Esophagus muscularis mucosa (tissue), 4 donors: ENCODE results near the gene FXYD7.

Experiments used
- CTCF ChIP-seq, 3 experiments: fragments of 200-600 bp in 2 of 3; fragments of 450-650 bp in 1 of 3; sonication (generic) in 2 of 3; IDR thresholded peaks; one replicate each; pipeline ENCODE4 v1.5.1; 2017 to 2019; ENCODE audit warnings: antibody characterized with exemption in 3 of 3, mild to moderate bottlenecking in 2 of 3, moderate library complexity in 1 of 3
- EP300 ChIP-seq: sonication (generic); formaldehyde crosslinking; IDR thresholded peaks from one replicate; pipeline ENCODE4 v1.6.1; 2017; ENCODE audit warnings: antibody characterized with exemption
- POLR2A ChIP-seq: fragments of 450-650 bp; IDR thresholded peaks from one replicate; pipeline ENCODE4 v1.6.1; 2017; ENCODE audit warnings: antibody characterized with exemption, moderate library complexity, mild to moderate bottlenecking, low read depth

- TF ChIP-seq POLR2A (no peak), CTCF (IDR thresholded peaks at IDR 0.05) (no peak), EP300 (no peak)
These were observed 1.0 kb upstream of the FXYD7 start for GRCh38 chr19:35141837-35142605.
